ENCODE results near the gene TGM3.

DNA sequence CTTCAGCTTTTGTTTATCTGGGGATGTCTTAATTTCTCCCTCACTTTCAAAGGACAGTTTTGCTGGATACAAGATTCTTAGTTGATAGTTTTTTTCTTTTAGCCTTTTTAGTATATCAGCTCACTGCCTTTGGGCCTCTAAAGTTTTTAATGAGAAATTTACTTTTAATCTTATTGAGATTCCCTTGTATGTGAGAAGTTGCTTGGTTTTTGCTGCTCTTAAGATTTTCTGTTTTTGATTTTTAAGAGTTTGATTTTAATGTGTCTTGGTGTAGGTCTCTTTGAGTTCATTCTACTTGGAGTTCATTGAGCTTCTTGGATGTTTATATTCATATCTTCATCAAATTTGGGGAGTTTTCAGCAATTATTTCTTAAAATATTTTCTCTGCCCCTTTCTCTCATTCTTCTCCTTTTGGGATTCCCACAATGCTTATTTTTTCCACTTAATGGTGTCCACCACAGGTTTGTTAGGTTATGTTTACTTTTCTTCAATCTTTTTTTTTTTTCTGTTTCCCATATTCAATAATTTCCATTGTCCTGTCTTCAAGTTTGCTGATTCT lies 65.3 kb downstream of the TGM3 start:
- TF ChIP-seq, protein P1, sequence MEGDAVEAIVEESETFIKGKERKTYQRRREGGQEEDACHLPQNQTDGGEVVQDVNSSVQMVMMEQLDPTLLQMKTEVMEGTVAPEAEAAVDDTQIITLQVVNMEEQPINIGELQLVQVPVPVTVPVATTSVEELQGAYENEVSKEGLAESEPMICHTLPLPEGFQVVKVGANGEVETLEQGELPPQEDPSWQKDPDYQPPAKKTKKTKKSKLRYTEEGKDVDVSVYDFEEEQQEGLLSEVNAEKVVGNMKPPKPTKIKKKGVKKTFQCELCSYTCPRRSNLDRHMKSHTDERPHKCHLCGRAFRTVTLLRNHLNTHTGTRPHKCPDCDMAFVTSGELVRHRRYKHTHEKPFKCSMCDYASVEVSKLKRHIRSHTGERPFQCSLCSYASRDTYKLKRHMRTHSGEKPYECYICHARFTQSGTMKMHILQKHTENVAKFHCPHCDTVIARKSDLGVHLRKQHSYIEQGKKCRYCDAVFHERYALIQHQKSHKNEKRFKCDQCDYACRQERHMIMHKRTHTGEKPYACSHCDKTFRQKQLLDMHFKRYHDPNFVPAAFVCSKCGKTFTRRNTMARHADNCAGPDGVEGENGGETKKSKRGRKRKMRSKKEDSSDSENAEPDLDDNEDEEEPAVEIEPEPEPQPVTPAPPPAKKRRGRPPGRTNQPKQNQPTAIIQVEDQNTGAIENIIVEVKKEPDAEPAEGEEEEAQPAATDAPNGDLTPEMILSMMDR (conservative IDR thresholded peaks at IDR 0.05; ENCODE audit: low read depth, low read length) = no peak
- TF ChIP-seq NFE2L2 (IDR thresholded peaks at IDR 0.05; ENCODE audit: low read depth, low read length) (no peak), MAZ (IDR thresholded peaks at IDR 0.05; ENCODE audit: borderline replicate concordance, low read depth, low read length) (no peak), FOS (IDR thresholded peaks at IDR 0.05; ENCODE audit: low read depth, low read length) (no peak), POLR2A (IDR thresholded peaks at IDR 0.05; ENCODE audit: low read depth, low read length) (no peak), RFX5 (IDR thresholded peaks at IDR 0.05; ENCODE audit: low read depth, low read length) (no peak), RAD21 (IDR thresholded peaks at IDR 0.05; ENCODE audit: low read length) (no peak), CHD1 (IDR thresholded peaks at IDR 0.05; ENCODE audit: low read depth, low read length) (no peak), SMC3 (IDR thresholded peaks at IDR 0.05; ENCODE audit: low read depth, low read length) (no peak)
- TF ChIP-seq, protein P2, sequence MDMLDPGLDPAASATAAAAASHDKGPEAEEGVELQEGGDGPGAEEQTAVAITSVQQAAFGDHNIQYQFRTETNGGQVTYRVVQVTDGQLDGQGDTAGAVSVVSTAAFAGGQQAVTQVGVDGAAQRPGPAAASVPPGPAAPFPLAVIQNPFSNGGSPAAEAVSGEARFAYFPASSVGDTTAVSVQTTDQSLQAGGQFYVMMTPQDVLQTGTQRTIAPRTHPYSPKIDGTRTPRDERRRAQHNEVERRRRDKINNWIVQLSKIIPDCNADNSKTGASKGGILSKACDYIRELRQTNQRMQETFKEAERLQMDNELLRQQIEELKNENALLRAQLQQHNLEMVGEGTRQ (IDR thresholded peaks at IDR 0.05; ENCODE audit: low read depth, low read length) = no peak
- TF ChIP-seq, protein P3, sequence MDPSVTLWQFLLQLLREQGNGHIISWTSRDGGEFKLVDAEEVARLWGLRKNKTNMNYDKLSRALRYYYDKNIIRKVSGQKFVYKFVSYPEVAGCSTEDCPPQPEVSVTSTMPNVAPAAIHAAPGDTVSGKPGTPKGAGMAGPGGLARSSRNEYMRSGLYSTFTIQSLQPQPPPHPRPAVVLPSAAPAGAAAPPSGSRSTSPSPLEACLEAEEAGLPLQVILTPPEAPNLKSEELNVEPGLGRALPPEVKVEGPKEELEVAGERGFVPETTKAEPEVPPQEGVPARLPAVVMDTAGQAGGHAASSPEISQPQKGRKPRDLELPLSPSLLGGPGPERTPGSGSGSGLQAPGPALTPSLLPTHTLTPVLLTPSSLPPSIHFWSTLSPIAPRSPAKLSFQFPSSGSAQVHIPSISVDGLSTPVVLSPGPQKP (IDR thresholded peaks at IDR 0.05; ENCODE audit: borderline replicate concordance, low read depth, low read length) = no peak
